Naive thymus-derived CD8-positive, alpha-beta T cell (primary cell): ENCODE data around the gene TBL1X. TPM values are rescaled to one million over a fixed set of nuclear protein-coding genes. Genes with fewer than 3 reads are reported as not detected.

Source experiments
- ATAC-seq, 2 donors: fragments of 150-1000 bp; cut with Tn5 transposase in 1 of 2; sonication (Bioruptor Pico), chemical (Tn5 transposase) in 1 of 2; 1 replicate in 1 of 2; 2 replicates in 1 of 2; pipeline ENCODE4 v1.10.0; 2021; ENCODE audit warnings: mild to moderate bottlenecking in 2 of 2, moderate library complexity in 2 of 2
- POLR2A ChIA-PET: fragments of 350-600 bp; sonication (Branson Sonifier 250); formaldehyde crosslinking; loops from one replicate; lab custom pipeline; 2021; ENCODE audit warnings: antibody characterized with exemption; lab: Charles Lee
- DNase-seq, 10 donors: peaks; one replicate each; pipeline versions ENCODE4 v3.0.0 to v3.0.0-alpha.2; 2020 to 2022
- H3K27ac Mint-ChIP-seq, 10 donors: one replicate each; pipeline ENCODE4 v1.8.0; 2020 to 2022; ENCODE audit warnings: mild to moderate bottlenecking in 10 of 10, mixed read lengths in 10 of 10, moderate library complexity in 4 of 10, inconsistent platforms in 1 of 10
- H3K27me3 Mint-ChIP-seq, 5 donors: one replicate each; pipeline ENCODE4 v1.8.0; 2021 to 2022; ENCODE audit warnings: mixed read lengths in 5 of 5
- H3K36me3 Mint-ChIP-seq, 3 donors: one replicate each; pipeline ENCODE4 v1.8.0; 2020 to 2022; ENCODE audit warnings: mixed read lengths in 3 of 3, mild to moderate bottlenecking in 2 of 3, inconsistent platforms in 1 of 3
- H3K4me1 Mint-ChIP-seq, 4 donors: one replicate each; pipeline ENCODE4 v1.8.0; 2021 to 2022; ENCODE audit warnings: mixed read lengths in 4 of 4
- H3K4me3 Mint-ChIP-seq, 10 donors: one replicate each; pipeline ENCODE4 v1.8.0; 2020 to 2022; ENCODE audit warnings: mild to moderate bottlenecking in 10 of 10, mixed read lengths in 10 of 10, moderate library complexity in 6 of 10, inconsistent platforms in 1 of 10
- H3K9me3 Mint-ChIP-seq, 9 donors: one replicate each; pipeline ENCODE4 v1.8.0; 2020 to 2022; ENCODE audit warnings: mixed read lengths in 9 of 9, mild to moderate bottlenecking in 3 of 9, inconsistent platforms in 1 of 9, moderate library complexity in 1 of 9
- polyA plus RNA-seq, 3 donors: library from polyadenylated mRNA; unstranded; fragments of 300-500 nt; fragmentation: Illumina TruSeq; gene quantifications; one replicate each; pipeline ENCODE4 v1.2.3, GENCODE V29; 2021
- total RNA-seq, 8 experiments: library from RNA in 2 of 8; stranded (reverse) in 2 of 8; gene quantifications; one replicate each; pipeline ENCODE4 v1.2.3 and lab custom pipeline; 2021 to 2026

TBL1X gene
- total and polyA plus RNA-seq, 5 experiments from 2014 or later = 14.6 to 49.5 (median 23.4) TPM

DNA sequence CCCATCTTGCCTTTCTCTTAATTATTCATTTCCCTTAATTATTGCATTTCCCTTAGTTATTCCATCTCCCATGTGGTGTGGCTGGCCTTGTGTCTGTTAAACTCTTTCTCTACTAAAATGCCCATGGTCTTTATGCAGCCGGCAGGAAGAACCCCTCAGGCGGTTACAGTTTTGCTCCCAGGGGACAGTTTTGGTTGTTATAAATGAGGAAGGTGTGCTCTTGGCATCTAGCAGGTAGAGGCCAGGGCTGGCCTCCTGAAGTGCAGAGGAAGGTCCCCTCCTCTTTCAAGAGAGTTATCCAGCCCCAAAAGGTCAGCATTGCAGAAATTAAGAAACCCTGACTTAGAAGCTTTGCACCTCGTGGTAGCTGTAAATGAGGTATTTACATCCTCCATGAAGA, 18.0 kb downstream of the TBL1X start:
- no peaks in the 10 kb centered on the region for H3K27me3 Mint-ChIP-seq
- H3K9me3 Mint-ChIP-seq = peaks cover 0 to 5% (median 0%) of the 10 kb centered on the region in 9 donors
- H3K36me3 Mint-ChIP-seq = peaks cover 4 to 26% (median 8%) of the 10 kb centered on the region in 3 donors
- H3K4me1 Mint-ChIP-seq = peaks cover 21 to 62% (median 44%) of the 10 kb centered on the region in 4 donors
- H3K27ac Mint-ChIP-seq = peak overlapping the region in 3 of 10 donors; percentile 0 to 68 (median 0)
- H3K4me3 Mint-ChIP-seq = no peak overlapping the region
- POLR2A ChIA-PET = no interaction called here
- ATAC-seq (no peak), DNase-seq (no peak)

GRCh38 chrX:9483376-9483775, 18.5 kb downstream of the TBL1X start:
- DNase-seq = no peak
- peaks cover 0 to 5% (median 0%) of the 10 kb centered on the region in 9 donors for H3K9me3 Mint-ChIP-seq
- no peaks in the 10 kb centered on the region for H3K27me3 Mint-ChIP-seq
- H3K36me3 Mint-ChIP-seq = peaks cover 4 to 26% (median 8%) of the 10 kb centered on the region in 3 donors
- H3K4me3 Mint-ChIP-seq = peak overlapping the region in 3 of 10 donors; percentile 11 to 27 (median 25)
- no peak for ATAC-seq
- peak overlapping the region in 4 of 10 donors; percentile 52 to 86 (median 66) for H3K27ac Mint-ChIP-seq
- POLR2A ChIA-PET = no interaction called here
- H3K4me1 Mint-ChIP-seq = peaks cover 21 to 60% (median 42%) of the 10 kb centered on the region in 4 donors

DNA sequence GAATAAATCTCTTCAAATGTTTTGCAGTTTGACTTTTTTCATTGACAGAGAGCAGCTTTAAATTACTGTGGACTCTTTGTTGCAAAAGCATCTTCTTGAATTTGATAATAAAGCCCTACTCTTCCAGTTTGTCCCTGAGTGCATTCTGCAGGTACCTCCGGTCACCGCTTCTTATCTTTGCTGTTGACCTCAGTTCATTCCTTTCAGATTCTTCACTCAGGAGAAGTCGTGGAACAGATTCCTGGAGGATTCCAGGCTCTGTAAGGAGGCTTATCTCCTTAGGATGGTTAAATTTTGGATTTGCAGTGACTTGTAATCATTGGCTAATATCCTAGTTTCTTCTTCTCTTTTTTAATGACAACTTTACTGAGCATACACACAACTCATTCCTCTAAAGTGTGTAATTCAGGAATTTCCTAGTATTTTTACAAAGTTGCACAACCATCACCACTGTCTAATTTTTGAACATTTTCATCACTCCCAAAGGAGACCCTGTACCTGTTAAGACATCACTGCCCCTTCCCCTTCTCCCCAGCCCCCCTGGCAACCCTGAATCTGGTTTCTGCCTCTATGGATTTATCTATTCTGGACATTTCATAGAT, 22.0 kb downstream of the TBL1X start:
- Mint-ChIP-seq H3K27me3 (no peaks in the 10 kb centered on the region), H3K4me3 (no peak overlapping the region), H3K4me1 (peaks cover 18 to 54% (median 43%) of the 10 kb centered on the region in 4 donors), H3K36me3 (peaks cover 2 to 21% (median 8%) of the 10 kb centered on the region in 3 donors), H3K27ac (no peak overlapping the region), H3K9me3 (peaks cover 0 to 5% (median 0%) of the 10 kb centered on the region in 9 donors)
- no peak for DNase-seq
- POLR2A ChIA-PET = interaction anchor here (0.6 kb wide), 1 partner anchor 519 kb away, joined by 7 read pairs; no protein-coding TSS in a partner anchor
- ATAC-seq = no peak

GRCh38 chrX:9488586-9488985, 23.7 kb downstream of the TBL1X start:
- POLR2A ChIA-PET = no interaction called here
- H3K27ac Mint-ChIP-seq = peak overlapping the region in 2 of 10 donors; percentile 21 to 51
- H3K36me3 Mint-ChIP-seq = peaks cover 2 to 18% (median 8%) of the 10 kb centered on the region in 3 donors
- H3K4me1 Mint-ChIP-seq = peaks cover 14 to 47% (median 39%) of the 10 kb centered on the region in 4 donors
- ATAC-seq = no peak
- H3K9me3 Mint-ChIP-seq = peaks cover 0 to 5% (median 0%) of the 10 kb centered on the region in 9 donors
- H3K4me3 Mint-ChIP-seq = no peak overlapping the region
- no peak for DNase-seq
- H3K27me3 Mint-ChIP-seq = no peaks in the 10 kb centered on the region

DNA sequence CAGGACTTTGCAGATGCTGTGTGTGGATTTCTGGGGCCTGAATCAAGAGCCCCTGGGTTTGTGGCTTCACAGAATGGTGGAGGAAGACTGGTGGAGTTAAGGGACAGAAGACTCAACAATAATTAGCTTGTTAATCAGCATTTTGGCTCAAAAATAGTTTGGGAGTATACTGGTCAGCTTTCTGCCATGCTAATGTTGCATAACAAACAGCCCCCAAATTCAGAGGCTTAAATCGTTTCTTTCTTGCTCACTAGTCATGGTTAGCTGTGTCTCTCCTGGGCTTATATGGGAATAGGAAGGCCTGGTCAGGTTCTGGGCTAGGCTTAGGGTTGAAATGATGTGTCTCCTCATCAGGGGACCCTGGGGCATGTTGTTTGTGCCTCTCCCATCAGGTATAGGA, 24.4 kb downstream of the TBL1X start:
- DNase-seq (no peak), ATAC-seq (no peak)
- H3K4me1 Mint-ChIP-seq = peaks cover 13 to 49% (median 39%) of the 10 kb centered on the region in 4 donors
- no peaks in the 10 kb centered on the region for H3K27me3 Mint-ChIP-seq
- POLR2A ChIA-PET = interaction anchor here (0.9 kb wide), 1 partner anchor 11 kb away, joined by 3 read pairs; no protein-coding TSS in a partner anchor
- peaks cover 0 to 5% (median 0%) of the 10 kb centered on the region in 9 donors for H3K9me3 Mint-ChIP-seq
- H3K27ac Mint-ChIP-seq = peak overlapping the region in 1 of 10 donors; percentile 51
- H3K36me3 Mint-ChIP-seq = peaks cover 1 to 13% (median 8%) of the 10 kb centered on the region in 3 donors
- no peak overlapping the region for H3K4me3 Mint-ChIP-seq

- Mint-ChIP-seq H3K4me1 (peaks cover 10 to 50% (median 38%) of the 10 kb centered on the region in 4 donors), H3K4me3 (no peak overlapping the region), H3K9me3 (peaks cover 0 to 2% (median 0%) of the 10 kb centered on the region in 9 donors), H3K27me3 (no peaks in the 10 kb centered on the region), H3K36me3 (peaks cover 0 to 13% (median 0%) of the 10 kb centered on the region in 3 donors), H3K27ac (no peak overlapping the region)
- no peak for ATAC-seq
- POLR2A ChIA-PET = no interaction called here
- DNase-seq = no peak
Observed at GRCh38 chrX:9492901-9493300, 28.0 kb downstream of the TBL1X start.

GRCh38 chrX:9493936-9494335, 29.1 kb downstream of the TBL1X start:
- H3K27ac Mint-ChIP-seq = no peak overlapping the region

DNA sequence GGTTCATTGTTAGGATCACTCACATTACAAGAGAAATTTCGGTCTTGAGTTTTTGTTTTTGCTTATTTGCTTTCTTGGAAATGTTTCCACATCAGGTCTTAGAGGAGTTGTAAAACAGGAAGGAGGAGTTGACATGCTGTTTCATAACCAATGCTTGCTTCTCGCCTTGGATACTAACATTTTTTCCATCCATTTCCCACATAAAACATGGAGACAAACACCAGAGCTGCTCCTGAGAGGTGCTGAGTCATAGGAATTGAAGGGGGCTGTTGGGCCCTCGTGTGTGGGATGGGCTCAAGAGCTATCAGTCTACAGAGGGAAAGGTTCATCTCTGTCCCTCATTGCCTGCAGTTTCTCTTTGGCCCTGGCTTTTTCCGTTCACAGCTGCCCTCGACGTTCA, 29.9 kb downstream of the TBL1X start:
- POLR2A ChIA-PET = no interaction called here
- Mint-ChIP-seq H3K36me3 (peaks cover 0 to 16% (median 0%) of the 10 kb centered on the region in 3 donors), H3K27me3 (no peaks in the 10 kb centered on the region), H3K4me3 (no peak overlapping the region), H3K9me3 (peaks cover 0 to 6% (median 0%) of the 10 kb centered on the region in 9 donors), H3K4me1 (peaks cover 14 to 51% (median 36%) of the 10 kb centered on the region in 4 donors), H3K27ac (no peak overlapping the region)
- ATAC-seq = no peak
- DNase-seq = no peak

More at GRCh38 chrX:9493936-9494335, 29.1 kb downstream of the TBL1X start:
- DNase-seq (no peak), ATAC-seq (no peak)
- no peak overlapping the region for H3K4me3 Mint-ChIP-seq
- peaks cover 0 to 13% (median 0%) of the 10 kb centered on the region in 3 donors for H3K36me3 Mint-ChIP-seq
- H3K27me3 Mint-ChIP-seq = no peaks in the 10 kb centered on the region
- POLR2A ChIA-PET = no interaction called here
- peaks cover 0 to under 1% (median 0%) of the 10 kb centered on the region in 9 donors for H3K9me3 Mint-ChIP-seq
- peaks cover 10 to 52% (median 37%) of the 10 kb centered on the region in 4 donors for H3K4me1 Mint-ChIP-seq

GRCh38 chrX:9495496-9495895, 30.6 kb downstream of the TBL1X start:
- no peak for ATAC-seq
- DNase-seq = no peak
- Mint-ChIP-seq H3K27ac (no peak overlapping the region), H3K4me1 (peaks cover 12 to 46% (median 36%) of the 10 kb centered on the region in 4 donors), H3K36me3 (peaks cover 0 to 14% (median 0%) of the 10 kb centered on the region in 3 donors), H3K9me3 (peaks cover 0 to 6% (median 0%) of the 10 kb centered on the region in 9 donors), H3K27me3 (no peaks in the 10 kb centered on the region), H3K4me3 (no peak overlapping the region)
- POLR2A ChIA-PET = no interaction called here

GRCh38 chrX:9498236-9498635, 33.4 kb downstream of the TBL1X start:
- POLR2A ChIA-PET = no interaction called here
- Mint-ChIP-seq H3K4me1 (peaks cover 10 to 35% (median 19%) of the 10 kb centered on the region in 4 donors), H3K9me3 (peaks cover 0 to 6% (median 0%) of the 10 kb centered on the region in 9 donors), H3K4me3 (no peak overlapping the region), H3K27ac (peak overlapping the region in 2 of 10 donors; percentile 43 to 79), H3K36me3 (peaks cover 0 to 28% (median 7%) of the 10 kb centered on the region in 3 donors), H3K27me3 (no peaks in the 10 kb centered on the region)
- DNase-seq (no peak), ATAC-seq (no peak)

DNA sequence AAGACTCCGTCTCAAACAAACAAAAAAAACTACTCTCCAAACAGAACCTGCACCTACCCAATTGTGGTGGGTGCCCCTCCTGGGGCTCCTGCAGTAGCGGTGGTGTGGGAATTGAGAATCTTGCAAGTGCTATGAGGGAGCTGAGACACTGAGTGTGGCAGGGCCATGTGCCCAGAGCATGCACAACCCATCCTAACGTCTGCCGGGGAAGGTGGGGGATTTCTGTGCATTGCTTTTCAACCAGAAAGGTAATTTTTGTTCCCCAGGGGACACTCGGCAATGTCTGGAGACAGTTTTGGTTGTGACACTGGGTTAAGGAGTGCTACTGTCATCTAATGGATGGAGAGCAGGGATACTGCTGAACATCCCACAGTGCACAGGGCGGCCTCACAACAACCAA, 35.7 kb downstream of the TBL1X start:
- Mint-ChIP-seq H3K36me3 (peaks cover 11 to 37% (median 17%) of the 10 kb centered on the region in 3 donors), H3K4me3 (no peak overlapping the region), H3K4me1 (peaks cover 11 to 25% (median 12%) of the 10 kb centered on the region in 4 donors), H3K27me3 (no peaks in the 10 kb centered on the region), H3K9me3 (peaks cover 0 to 12% (median 0%) of the 10 kb centered on the region in 9 donors), H3K27ac (no peak overlapping the region)
- no peak for DNase-seq
- ATAC-seq = no peak
- POLR2A ChIA-PET = interaction anchor here (0.7 to 1.2 kb wide), 2 partner anchors 11 to 16 kb away, joined by 3 read pairs; no protein-coding TSS in a partner anchor

- peaks cover 11 to 36% (median 17%) of the 10 kb centered on the region in 3 donors for H3K36me3 Mint-ChIP-seq
- H3K27me3 Mint-ChIP-seq = no peaks in the 10 kb centered on the region
- POLR2A ChIA-PET = no interaction called here
- peaks cover 4 to 19% (median 9%) of the 10 kb centered on the region in 4 donors for H3K4me1 Mint-ChIP-seq
- no peak overlapping the region for H3K4me3 Mint-ChIP-seq
- H3K9me3 Mint-ChIP-seq = peaks cover 0 to 12% (median 0%) of the 10 kb centered on the region in 9 donors
- ATAC-seq (no peak), DNase-seq (no peak)
- peak overlapping the region in 1 of 10 donors; percentile 67 for H3K27ac Mint-ChIP-seq
Observed at GRCh38 chrX:9501362-9501761, 36.5 kb downstream of the TBL1X start.

DNA sequence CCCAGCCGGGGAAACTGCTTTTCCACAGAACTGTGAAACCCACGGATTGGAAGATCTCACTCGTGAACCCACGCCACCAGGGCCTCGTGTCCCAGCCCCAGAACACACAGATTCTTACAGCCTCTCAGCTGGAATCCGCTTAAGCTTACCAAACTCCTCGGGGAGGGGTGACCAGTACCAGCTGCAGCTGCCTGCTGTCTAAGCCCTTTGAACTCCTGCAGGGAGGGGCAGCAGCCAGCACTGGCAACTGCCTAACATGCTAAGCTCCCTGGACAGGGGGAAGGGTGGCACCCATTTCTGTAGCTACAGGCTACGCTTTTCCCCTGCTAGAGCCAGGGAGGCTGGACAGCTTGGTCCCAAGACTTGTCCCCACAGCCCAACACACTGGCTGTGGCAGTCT, 38.4 kb downstream of the TBL1X start:
- H3K4me1 Mint-ChIP-seq = peaks cover 0 to 11% (median 8%) of the 10 kb centered on the region in 4 donors
- peak overlapping the region in 1 of 10 donors; percentile 15 for H3K27ac Mint-ChIP-seq
- H3K27me3 Mint-ChIP-seq = no peaks in the 10 kb centered on the region
- H3K4me3 Mint-ChIP-seq = no peak overlapping the region
- peaks cover 11 to 38% (median 19%) of the 10 kb centered on the region in 3 donors for H3K36me3 Mint-ChIP-seq
- H3K9me3 Mint-ChIP-seq = peaks cover 0 to 12% (median 0%) of the 10 kb centered on the region in 9 donors
- POLR2A ChIA-PET = no interaction called here
- ATAC-seq = no peak
- no peak for DNase-seq
